Fibroblast of the aortic adventitia (primary cell): ENCODE data around the gene KLRF2. TPM values are rescaled to one million over a fixed set of nuclear protein-coding genes. Genes with fewer than 3 reads are reported as not detected.

Experiments used
- DNase-seq: peaks from one replicate; pipeline ENCODE4 v3.0.0-alpha.2; 2010; ENCODE audit warnings: low read depth
- H3K4me3 ChIP-seq: 2 replicates; pipeline ENCODE4 v1.5.1; 2011; ENCODE audit warnings: low read depth, mild to moderate bottlenecking, control low read depth, low read length, moderate library complexity
- total RNA-seq: library from RNA; depleted of rRNA; stranded (reverse); fragments of >200 nt; gene quantifications from 2 replicates; pipeline ENCODE4 v1.2.3, GENCODE V29; 2012; ENCODE audit warnings: low replicate concordance
- TF ChIP-seq, protein P1 (sequence below): IDR thresholded peaks from 2 replicates; pipeline ENCODE4 v1.5.1; 2011; ENCODE audit warnings: mild to moderate bottlenecking, low read length, control low read depth, inconsistent platforms; ENCODE audit not compliant: insufficient read depth

Gene KLRF2
- total RNA-seq, 1 donor = not detected

DNA sequence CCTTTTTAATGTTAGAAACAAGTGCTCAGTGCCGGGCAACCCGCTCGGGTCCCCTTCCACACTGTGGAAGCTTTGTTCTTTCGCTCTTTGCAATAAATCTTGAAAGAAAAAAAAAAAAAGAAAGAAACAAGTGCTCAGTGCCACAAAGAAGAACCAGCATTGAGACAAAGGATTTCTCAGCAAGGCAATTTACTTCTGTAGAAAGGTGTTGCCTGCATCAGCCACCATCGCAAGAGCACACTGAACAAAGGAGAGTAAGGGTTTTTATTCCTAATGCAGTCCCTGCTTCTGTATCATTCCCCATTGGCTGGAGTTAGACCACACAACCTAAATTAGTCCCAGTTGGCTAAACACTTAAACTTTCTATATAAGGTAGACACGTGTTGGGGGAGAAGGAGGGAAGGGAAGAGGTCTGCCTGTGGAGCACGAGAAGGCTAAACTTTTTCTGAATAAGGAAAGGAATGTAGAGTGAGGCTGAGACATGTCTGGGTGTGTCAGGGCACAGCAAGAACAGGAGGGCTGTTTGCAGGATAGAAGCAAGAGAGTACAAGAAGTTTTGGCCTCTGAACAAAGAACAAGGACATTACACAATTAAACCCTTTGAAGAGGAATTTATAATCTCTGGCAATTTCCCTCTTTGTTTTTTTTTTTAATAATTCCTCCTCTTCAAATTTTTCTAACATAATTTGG is 21.4 kb downstream of the KLRF2 start:
- TF ChIP-seq, protein P1, sequence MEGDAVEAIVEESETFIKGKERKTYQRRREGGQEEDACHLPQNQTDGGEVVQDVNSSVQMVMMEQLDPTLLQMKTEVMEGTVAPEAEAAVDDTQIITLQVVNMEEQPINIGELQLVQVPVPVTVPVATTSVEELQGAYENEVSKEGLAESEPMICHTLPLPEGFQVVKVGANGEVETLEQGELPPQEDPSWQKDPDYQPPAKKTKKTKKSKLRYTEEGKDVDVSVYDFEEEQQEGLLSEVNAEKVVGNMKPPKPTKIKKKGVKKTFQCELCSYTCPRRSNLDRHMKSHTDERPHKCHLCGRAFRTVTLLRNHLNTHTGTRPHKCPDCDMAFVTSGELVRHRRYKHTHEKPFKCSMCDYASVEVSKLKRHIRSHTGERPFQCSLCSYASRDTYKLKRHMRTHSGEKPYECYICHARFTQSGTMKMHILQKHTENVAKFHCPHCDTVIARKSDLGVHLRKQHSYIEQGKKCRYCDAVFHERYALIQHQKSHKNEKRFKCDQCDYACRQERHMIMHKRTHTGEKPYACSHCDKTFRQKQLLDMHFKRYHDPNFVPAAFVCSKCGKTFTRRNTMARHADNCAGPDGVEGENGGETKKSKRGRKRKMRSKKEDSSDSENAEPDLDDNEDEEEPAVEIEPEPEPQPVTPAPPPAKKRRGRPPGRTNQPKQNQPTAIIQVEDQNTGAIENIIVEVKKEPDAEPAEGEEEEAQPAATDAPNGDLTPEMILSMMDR = no peak
- no peak for DNase-seq
- H3K4me3 ChIP-seq = no peak overlapping the region

DNA sequence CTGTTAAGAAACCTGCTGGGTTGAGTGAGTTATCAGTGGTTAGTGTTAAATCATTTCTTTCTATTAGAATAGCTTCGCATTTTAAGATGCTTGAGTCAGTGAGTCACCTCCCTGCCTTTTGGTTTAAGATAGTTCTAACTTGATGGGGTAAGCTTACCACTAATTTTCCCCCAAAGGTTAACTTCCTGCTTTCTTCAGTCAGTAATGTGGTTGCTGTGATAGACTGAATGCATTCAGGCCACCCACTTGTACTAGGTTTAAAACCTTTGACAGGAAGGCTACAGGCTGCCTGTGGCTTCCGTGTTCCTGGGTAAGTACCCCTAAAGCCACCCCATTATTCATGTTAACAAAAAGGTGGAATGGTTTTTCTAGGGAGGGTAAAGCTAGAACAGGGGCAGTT is 25.6 kb downstream of the KLRF2 start:
- TF ChIP-seq, protein P1 = no peak
- H3K4me3 ChIP-seq = no peak overlapping the region
- DNase-seq = no peak

DNA sequence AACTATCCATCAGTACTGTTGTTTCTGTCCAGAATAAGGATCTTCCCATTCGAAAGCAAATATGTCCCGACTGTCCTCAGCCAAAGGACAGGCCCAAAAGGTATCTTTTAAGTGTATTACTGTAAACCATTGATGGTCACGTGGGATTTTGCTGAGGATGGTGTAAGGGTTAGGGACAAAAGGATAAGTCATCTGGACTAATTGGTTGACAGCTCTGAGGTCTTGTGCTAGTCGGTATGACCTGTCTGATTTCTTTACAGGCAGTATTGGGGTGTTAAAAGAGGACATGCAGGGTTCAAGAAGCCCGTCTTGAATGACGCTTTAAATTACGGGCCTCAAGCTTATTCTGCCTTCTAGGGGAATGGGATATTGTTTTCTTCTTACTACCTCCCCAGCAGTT is 26.5 kb downstream of the KLRF2 start:
- DNase-seq = no peak
- H3K4me3 ChIP-seq = no peak overlapping the region
- TF ChIP-seq, protein P1 = no peak

DNA sequence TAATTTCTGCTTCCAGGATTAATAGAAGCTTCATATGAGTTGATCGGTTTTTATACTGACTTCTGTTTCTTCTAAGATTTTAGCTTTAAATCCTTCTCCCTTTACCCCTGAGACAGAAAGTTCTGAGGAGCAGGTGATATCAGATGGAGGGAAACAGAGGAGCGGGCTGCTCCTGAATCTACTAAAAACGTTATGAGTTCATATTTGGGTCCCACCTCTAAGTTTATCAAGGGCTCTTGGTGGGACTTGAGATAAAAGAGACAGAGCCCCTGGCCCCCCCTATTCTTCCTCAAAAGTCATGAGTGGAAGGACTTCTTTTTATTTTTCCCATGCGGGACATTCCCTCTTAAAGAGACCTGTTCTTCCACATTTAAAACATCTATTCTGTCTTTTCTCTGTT is 27.1 kb downstream of the KLRF2 start:
- TF ChIP-seq, protein P1 = no peak
- no peak overlapping the region for H3K4me3 ChIP-seq
- no peak for DNase-seq

DNA sequence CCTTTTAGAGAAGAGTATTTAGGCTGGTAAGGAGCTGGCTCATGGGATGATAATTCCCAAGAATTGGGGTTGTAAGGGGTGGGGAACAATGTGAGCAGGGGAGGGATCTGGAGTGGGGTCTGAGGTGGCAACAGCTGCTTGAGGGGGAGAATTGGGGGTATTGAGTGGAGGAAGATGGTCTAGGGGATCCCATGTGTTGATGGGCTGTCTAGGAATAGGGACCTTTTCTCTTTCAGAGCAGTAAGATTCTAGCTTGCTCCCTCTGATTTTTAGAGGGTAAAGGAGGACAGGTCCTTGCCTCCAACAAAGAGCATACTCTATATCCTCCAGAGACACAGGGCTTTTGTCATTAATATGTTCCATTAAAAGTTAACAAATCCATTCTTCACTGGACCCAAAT is 28.4 kb downstream of the KLRF2 start:
- no peak overlapping the region for H3K4me3 ChIP-seq
- no peak for DNase-seq
- TF ChIP-seq, protein P1 = no peak

DNA sequence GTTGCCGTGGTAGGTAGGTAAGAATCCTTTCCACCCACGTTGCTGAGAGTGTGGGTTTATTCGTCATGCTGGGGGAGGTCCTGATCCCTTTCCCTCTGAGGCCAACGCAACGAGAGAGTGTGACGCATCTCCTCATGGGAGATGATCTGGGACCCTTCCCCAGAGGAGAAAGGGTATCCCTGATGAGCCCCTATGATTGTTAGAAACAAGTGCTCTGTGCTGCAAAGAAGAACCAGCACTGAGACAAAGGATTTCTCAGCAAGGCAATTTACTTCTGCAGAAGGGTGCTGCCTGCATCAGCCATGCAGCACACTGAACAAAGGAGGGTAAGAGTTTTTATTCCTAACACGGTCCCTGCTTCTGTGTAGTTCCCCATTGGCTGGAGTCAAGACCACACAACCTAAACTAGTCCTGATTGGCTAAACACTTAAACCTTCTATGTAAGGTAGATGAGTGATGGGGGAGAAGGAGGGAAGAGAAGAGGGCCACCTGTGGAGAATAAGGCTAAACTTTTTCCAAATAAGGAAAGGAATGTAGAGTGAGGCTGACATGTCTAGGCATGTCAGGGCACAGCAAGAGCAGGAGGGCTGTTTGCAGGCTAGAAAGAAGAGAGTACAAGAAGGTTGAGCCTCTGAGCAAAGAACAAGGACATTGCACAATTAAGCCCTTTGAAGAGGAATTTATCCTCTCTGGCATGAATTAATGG is 29.6 kb downstream of the KLRF2 start:
- TF ChIP-seq, protein P1 = no peak
- no peak overlapping the region for H3K4me3 ChIP-seq
- DNase-seq = no peak
